OCI-LY1 (cell line): ENCODE data around the gene ST6GALNAC6.

Experiments used
- EZH2 ChIP-seq: fragments of 200-600 bp; sonication (generic), shearing (Covaris generic); IDR thresholded peaks from 2 replicates; pipeline ENCODE4 v1.8.0; 2017; ENCODE audit warnings: borderline replicate concordance, mixed run types, mild to moderate bottlenecking, antibody characterized with exemption, low read length, moderate library complexity, mixed read lengths
- TF ChIP-seq, protein P1 (sequence below): fragments of 200-600 bp; sonication (generic), shearing (Covaris generic); IDR thresholded peaks from 2 replicates; pipeline ENCODE4 v1.5.1; 2017; ENCODE audit warnings: mild to moderate bottlenecking, antibody characterized with exemption, low read length, moderate library complexity, mixed read lengths

- TF ChIP-seq, protein P1, sequence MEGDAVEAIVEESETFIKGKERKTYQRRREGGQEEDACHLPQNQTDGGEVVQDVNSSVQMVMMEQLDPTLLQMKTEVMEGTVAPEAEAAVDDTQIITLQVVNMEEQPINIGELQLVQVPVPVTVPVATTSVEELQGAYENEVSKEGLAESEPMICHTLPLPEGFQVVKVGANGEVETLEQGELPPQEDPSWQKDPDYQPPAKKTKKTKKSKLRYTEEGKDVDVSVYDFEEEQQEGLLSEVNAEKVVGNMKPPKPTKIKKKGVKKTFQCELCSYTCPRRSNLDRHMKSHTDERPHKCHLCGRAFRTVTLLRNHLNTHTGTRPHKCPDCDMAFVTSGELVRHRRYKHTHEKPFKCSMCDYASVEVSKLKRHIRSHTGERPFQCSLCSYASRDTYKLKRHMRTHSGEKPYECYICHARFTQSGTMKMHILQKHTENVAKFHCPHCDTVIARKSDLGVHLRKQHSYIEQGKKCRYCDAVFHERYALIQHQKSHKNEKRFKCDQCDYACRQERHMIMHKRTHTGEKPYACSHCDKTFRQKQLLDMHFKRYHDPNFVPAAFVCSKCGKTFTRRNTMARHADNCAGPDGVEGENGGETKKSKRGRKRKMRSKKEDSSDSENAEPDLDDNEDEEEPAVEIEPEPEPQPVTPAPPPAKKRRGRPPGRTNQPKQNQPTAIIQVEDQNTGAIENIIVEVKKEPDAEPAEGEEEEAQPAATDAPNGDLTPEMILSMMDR, result no peak
- TF ChIP-seq EZH2, result no peak
Observed at GRCh38 chr9:127858041-127858512, 41.3 kb downstream of the ST6GALNAC6 start.
